Tracheal epithelial cell (primary cell): Measurements from ENCODE around the gene NPY2R. TPM values are rescaled to one million over a fixed set of nuclear protein-coding genes. Genes with fewer than 3 reads are reported as not detected.

Experiments
- total RNA-seq: library from RNA; depleted of rRNA; stranded (reverse); fragments of >200 nt; gene quantifications from 2 replicates; pipeline ENCODE4 v1.2.1, GENCODE V29; 2014

Gene NPY2R
- not detected in 2 replicates for total RNA-seq

GRCh38 chr4:155208258-155209054, at the start of gene NPY2R:
TSS of gene NPY2R (plus strand) at chr4:155208636. CDS start at chr4:155213940, 5,304 bp downstream.

Other genes starting within 250 kb of the NPY2R start
- gene MAP9, start 168.3 kb downstream of the NPY2R start, total RNA-seq = 4.9 and 9.4 TPM in 2 replicates